ENCODE results near the gene KCNJ9. TPM values are rescaled to one million over a fixed set of nuclear protein-coding genes. Genes with fewer than 3 reads are reported as not detected.

The KCNJ9 gene
- total RNA-seq, 1 experiment from 2014 or later, result 0.05 TPM

DNA sequence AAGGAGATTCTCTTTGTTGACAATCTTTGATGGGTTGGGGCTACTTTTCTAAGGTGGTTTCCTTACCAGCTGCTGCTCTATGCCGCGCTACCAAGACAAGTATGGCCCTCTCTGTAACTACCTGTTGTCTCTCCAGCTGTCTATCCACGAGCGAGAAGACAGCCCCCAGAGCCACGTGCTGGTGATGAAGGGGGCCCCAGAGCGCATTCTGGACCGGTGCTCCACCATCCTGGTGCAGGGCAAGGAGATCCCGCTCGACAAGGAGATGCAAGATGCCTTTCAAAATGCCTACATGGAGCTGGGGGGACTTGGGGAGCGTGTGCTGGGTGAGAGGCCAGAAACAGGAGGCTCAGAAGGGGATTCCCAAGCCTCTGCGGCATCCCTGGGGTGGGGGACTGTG lies 48.6 kb downstream of the KCNJ9 start:
- BruUV-seq (replicated peaks), result no TSS peak
- Histone ChIP-seq H3K27me3 (ENCODE audit: insufficient read depth, low read length) (no peaks in the 10 kb centered on the region), H3K9me2 (ENCODE audit: insufficient read depth) (0 out of 2 replicates have a peak, but pooled peaks cover 2% of the 10 kb centered on the region), H4K20me1 (ENCODE audit: insufficient read depth) (no peaks in the 10 kb centered on the region), H3K4me3 (replicated peaks in 1 of 2; ENCODE audit: low read depth in 1 of 2, low read length in 2 of 2) (no peak overlapping the region), H3K9me3 (ENCODE audit: control insufficient read depth in 1 of 2, insufficient read depth in 1 of 2, low read depth in 1 of 2, low read length in 2 of 2) (no peaks in the 10 kb centered on the region), H3K9ac (ENCODE audit: low read length) (no peak overlapping the region), H3K79me2 (ENCODE audit: insufficient read depth, low read length) (no peaks in the 10 kb centered on the region), H2AFZ (ENCODE audit: low read depth, low read length, poor library complexity, severe bottlenecking) (no peak overlapping the region), H3K36me3 (ENCODE audit: control insufficient read depth in 1 of 2, insufficient read depth in 2 of 2, low read length in 2 of 2) (no peaks in the 10 kb centered on the region), H3K4me1 (ENCODE audit: control insufficient read depth in 1 of 2, insufficient read depth in 2 of 2, low read length in 2 of 2) (peaks cover 10 to 20% of the 10 kb centered on the region in 2 experiments), H3K27ac (ENCODE audit: low read depth, low read length) (no peak overlapping the region), H3K4me2 (ENCODE audit: low read length) (no peak overlapping the region)
- POLR2A ChIA-PET, result no interaction called here
- ATAC-seq (no peak), DNase-seq (ENCODE audit: low read depth, low spot score) (no peak)
- TF ChIP-seq ZBTB33 (IDR thresholded peaks at IDR 0.05; ENCODE audit: extremely low read depth, insufficient replicate concordance, low read length), result no peak
- no peak for TF ChIP-seq MAX (IDR thresholded peaks at IDR 0.05)
- TF ChIP-seq POLR2A (IDR thresholded peaks at IDR 0.05; ENCODE audit: borderline replicate concordance, extremely low read depth, insufficient read depth, insufficient read length), result no peak
- TF ChIP-seq JUND (IDR thresholded peaks at IDR 0.05), result no peak
- TF ChIP-seq TCF7L2 (IDR thresholded peaks at IDR 0.05; ENCODE audit: borderline replicate concordance, extremely low read depth, insufficient read depth, insufficient read length), result no peak
- TF ChIP-seq EZH2phosphoT487 (IDR thresholded peaks at IDR 0.05; ENCODE audit: borderline replicate concordance), result no peak
- no peak for TF ChIP-seq SIN3A (IDR thresholded peaks at IDR 0.05; ENCODE audit: low read depth)
- RAD21 ChIA-PET (ENCODE audit: low non-redundant PET in 1 of 2, low total read pairs in 2 of 2, uncharacterized antibody in 2 of 2, unreplicated experiment in 2 of 2), result no interaction called here
- intact Hi-C loops (cut with micrococcal nuclease), result no loop called here
- CTCF ChIA-PET, result no interaction called here

GRCh38 chr1:160130486-160130885 lies 49.1 kb downstream of the KCNJ9 start:
- no peaks in the 10 kb centered on the region for H3K36me3 ChIP-seq (ENCODE audit: control insufficient read depth in 1 of 2, insufficient read depth in 2 of 2, low read length in 2 of 2)
- no peaks in the 10 kb centered on the region for H4K20me1 ChIP-seq (ENCODE audit: insufficient read depth)
- H3K4me3 ChIP-seq (replicated peaks in 1 of 2; ENCODE audit: low read depth in 1 of 2, low read length in 2 of 2), result no peak overlapping the region
- ChIA-PET CTCF (no interaction called here), POLR2A (no interaction called here), RAD21 (ENCODE audit: low non-redundant PET in 1 of 2, low total read pairs in 2 of 2, uncharacterized antibody in 2 of 2, unreplicated experiment in 2 of 2) (no interaction called here)
- intact Hi-C loops (cut with micrococcal nuclease), result no loop called here
- no peak for TF ChIP-seq SP1 (IDR thresholded peaks at IDR 0.05; ENCODE audit: low read depth)
- TF ChIP-seq CEBPB (IDR thresholded peaks at IDR 0.05; ENCODE audit: low read depth), result no peak
- no peak for TF ChIP-seq JUND (IDR thresholded peaks at IDR 0.05)
- TF ChIP-seq ZBTB33 (IDR thresholded peaks at IDR 0.05; ENCODE audit: extremely low read depth, insufficient replicate concordance, low read length), result no peak
- no peak for TF ChIP-seq ATF3 (IDR thresholded peaks at IDR 0.05)
- no peak for TF ChIP-seq ELF1 (IDR thresholded peaks at IDR 0.05; ENCODE audit: borderline replicate concordance, low read depth)
- TF ChIP-seq RAD21 (IDR thresholded peaks at IDR 0.05; ENCODE audit: low read depth), result no peak
- no peak for DNase-seq (ENCODE audit: low read depth, low spot score)
- no peak overlapping the region for H2AFZ ChIP-seq (ENCODE audit: low read depth, low read length, poor library complexity, severe bottlenecking)
- no peak overlapping the region for H3K4me2 ChIP-seq (ENCODE audit: low read length)
- no peaks in the 10 kb centered on the region for H3K9me3 ChIP-seq (ENCODE audit: control insufficient read depth in 1 of 2, insufficient read depth in 1 of 2, low read depth in 1 of 2, low read length in 2 of 2)
- no peaks in the 10 kb centered on the region for H3K9me2 ChIP-seq (ENCODE audit: insufficient read depth)
- no peaks in the 10 kb centered on the region for H3K27me3 ChIP-seq (ENCODE audit: insufficient read depth, low read length)
- H3K4me1 ChIP-seq (ENCODE audit: control insufficient read depth in 1 of 2, insufficient read depth in 2 of 2, low read length in 2 of 2), result peaks cover 5 to 15% of the 10 kb centered on the region in 2 experiments
- ATAC-seq, result no peak
- no peaks in the 10 kb centered on the region for H3K79me2 ChIP-seq (ENCODE audit: insufficient read depth, low read length)
- no TSS peak for BruUV-seq (replicated peaks)
- no peak overlapping the region for H3K27ac ChIP-seq (ENCODE audit: low read depth, low read length)
- no peak overlapping the region for H3K9ac ChIP-seq (ENCODE audit: low read length)
